Neural progenitor cell (in vitro differentiated cells): ENCODE measurements around the gene SLC2A10.

ENCODE experiments used
- EZH2 ChIP-seq: fragments of 200-600 bp; sonication (generic); IDR thresholded peaks from 2 replicates; pipeline ENCODE4 v1.6.1; 2017; ENCODE audit warnings: antibody characterized with exemption, mild to moderate bottlenecking, moderate library complexity
- TF ChIP-seq, protein P1 (sequence below): fragments of 200-600 bp; sonication (generic); IDR thresholded peaks from 2 replicates; pipeline ENCODE4 v1.5.1; 2017; ENCODE audit warnings: antibody characterized with exemption, mild to moderate bottlenecking

DNA sequence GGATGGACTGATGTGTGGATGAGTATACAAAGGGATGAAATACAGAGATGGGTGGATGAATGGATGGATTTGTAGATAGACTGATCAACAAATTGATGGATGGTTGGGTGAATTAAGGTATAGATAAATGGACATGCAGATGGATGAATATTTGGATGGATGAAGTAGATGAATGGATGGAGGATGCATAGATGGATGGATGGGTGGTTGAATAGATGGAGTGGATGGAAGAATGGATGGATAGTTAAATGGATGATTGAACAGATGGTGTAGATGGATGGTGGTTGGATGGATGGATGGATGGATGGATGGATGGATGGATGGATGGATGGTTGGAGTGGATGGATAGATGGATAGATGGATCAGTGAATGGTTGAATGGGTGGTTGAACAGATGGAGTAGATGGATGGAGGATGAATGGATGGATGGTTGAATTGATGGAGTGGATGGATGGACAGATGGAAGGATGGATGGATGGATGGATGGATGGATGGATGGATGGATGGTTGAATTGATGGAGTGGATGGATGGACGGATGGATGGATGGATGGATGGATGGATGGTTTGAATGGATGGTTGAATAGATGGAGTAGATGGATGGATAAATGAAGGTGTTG, 15.0 kb downstream of the SLC2A10 start:
- TF ChIP-seq, protein P1, sequence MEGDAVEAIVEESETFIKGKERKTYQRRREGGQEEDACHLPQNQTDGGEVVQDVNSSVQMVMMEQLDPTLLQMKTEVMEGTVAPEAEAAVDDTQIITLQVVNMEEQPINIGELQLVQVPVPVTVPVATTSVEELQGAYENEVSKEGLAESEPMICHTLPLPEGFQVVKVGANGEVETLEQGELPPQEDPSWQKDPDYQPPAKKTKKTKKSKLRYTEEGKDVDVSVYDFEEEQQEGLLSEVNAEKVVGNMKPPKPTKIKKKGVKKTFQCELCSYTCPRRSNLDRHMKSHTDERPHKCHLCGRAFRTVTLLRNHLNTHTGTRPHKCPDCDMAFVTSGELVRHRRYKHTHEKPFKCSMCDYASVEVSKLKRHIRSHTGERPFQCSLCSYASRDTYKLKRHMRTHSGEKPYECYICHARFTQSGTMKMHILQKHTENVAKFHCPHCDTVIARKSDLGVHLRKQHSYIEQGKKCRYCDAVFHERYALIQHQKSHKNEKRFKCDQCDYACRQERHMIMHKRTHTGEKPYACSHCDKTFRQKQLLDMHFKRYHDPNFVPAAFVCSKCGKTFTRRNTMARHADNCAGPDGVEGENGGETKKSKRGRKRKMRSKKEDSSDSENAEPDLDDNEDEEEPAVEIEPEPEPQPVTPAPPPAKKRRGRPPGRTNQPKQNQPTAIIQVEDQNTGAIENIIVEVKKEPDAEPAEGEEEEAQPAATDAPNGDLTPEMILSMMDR, result no peak
- TF ChIP-seq EZH2, result no peak
